Measurements from ENCODE around the gene FEZ2.

Gene FEZ2

DNA sequence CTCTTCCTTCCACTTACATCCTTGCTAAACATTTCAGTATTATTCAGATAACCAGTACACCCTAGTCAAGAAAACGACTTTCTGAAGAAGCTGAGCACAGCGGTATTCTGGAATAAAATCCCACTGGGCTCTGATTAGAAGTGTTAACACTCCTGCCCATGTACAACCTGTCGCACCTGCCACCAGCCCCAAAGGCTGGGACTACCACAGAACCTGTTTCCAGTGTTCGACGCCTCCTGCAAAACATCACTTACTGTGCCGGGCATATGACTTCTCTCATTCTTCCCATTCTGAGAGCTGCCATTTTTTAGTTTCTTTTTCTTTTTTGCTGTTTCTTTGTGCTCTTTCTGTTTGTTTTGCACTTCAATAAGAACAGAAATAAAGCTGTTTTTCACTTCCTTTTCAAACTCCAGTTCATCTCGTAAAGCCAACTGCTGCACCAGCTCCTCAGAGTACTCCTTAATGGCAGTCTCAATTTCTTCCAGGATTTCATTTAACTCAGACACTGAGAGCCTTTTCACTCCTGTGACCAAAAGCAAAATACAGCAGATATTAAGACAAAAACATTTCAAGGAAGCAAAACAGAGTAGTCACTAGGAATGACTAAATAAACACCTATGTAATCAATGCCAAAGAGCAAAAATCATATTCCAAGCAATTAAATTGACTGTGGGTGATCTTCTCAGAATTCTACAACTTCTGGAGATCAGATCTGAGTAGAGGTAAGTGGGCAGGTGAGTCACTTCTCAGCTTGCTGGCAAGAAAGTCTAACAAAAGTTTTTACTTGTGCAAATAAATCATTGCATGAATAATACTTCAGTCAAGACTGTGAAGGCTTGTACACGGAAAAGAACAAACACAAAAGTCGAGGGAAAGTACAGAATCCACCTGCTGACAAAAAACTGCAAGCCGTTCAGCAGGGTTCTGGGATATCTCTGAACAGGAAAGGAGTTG is 19.3 kb downstream of the FEZ2 start:
- H3K4me1 ChIP-seq = no peaks in the 10 kb centered on the region
- H3K4me3 ChIP-seq (ENCODE audit: low read depth, low read length) = no peak overlapping the region
- H2AFZ ChIP-seq = no peak overlapping the region
- TF ChIP-seq CTCF (IDR thresholded peaks at IDR 0.05) = no peak
- no peaks in the 10 kb centered on the region for H3K9me3 ChIP-seq (ENCODE audit: control insufficient read depth, low read length)
- no peaks in the 10 kb centered on the region for H3K27me3 ChIP-seq (ENCODE audit: control insufficient read depth, insufficient read depth, low read length)
- no peaks in the 10 kb centered on the region for H3K36me3 ChIP-seq (ENCODE audit: control insufficient read depth, insufficient read depth, low read length)
- no peak overlapping the region for H3K27ac ChIP-seq
- no peak overlapping the region for H3K9ac ChIP-seq
- no peak overlapping the region for H3K4me2 ChIP-seq (ENCODE audit: low read length)
- no peaks in the 10 kb centered on the region for H3K79me2 ChIP-seq

DNA sequence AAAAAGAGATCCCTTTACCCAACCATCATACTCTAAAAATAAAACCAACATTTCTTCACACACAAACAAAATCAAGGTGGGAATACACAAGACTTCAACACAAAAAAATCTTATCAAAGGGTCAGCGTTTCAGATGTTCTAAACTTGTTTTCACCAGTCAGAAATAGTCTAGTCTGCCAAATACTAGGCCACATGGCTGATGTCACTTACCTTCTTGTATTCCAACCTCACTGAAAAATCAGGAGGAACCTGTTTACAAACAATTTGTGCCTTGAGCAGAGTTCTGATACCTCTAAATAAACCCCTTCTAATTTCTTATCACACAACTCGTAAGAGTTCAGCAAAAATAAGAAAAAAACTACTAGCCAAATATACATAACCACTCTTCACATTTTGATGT is 20.1 kb downstream of the FEZ2 start:
- Histone ChIP-seq H3K27me3 (ENCODE audit: control insufficient read depth, insufficient read depth, low read length) (no peaks in the 10 kb centered on the region), H3K36me3 (ENCODE audit: control insufficient read depth, insufficient read depth, low read length) (no peaks in the 10 kb centered on the region), H3K4me2 (ENCODE audit: low read length) (no peak overlapping the region), H3K79me2 (no peaks in the 10 kb centered on the region), H3K9ac (no peak overlapping the region), H3K9me3 (ENCODE audit: control insufficient read depth, low read length) (no peaks in the 10 kb centered on the region), H3K4me3 (ENCODE audit: low read depth, low read length) (no peak overlapping the region), H3K4me1 (no peaks in the 10 kb centered on the region), H3K27ac (no peak overlapping the region), H2AFZ (no peak overlapping the region)
- TF ChIP-seq CTCF (IDR thresholded peaks at IDR 0.05) = no peak

DNA sequence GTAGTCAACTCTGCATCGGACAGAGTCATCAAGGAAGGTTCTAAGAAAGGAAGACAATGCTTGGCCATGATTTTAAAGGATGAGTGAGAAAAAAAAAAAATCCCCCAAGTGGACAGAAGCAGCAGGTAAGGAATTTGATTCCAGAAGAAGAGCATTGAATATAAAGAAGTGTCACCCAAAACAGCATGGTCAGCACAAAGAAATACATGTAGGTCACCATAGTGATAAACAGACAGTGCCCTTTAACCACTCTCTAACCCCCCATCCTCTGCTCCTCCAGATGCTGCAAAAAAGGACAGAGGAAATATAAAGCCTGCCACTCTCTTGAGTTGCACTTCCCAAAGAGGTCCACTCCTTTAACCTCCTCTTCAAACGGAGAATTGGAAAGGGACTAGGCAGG is 23.4 kb downstream of the FEZ2 start:
- Histone ChIP-seq H3K9me3 (ENCODE audit: control insufficient read depth, low read length) (no peaks in the 10 kb centered on the region), H3K79me2 (no peaks in the 10 kb centered on the region), H3K27ac (no peak overlapping the region), H3K27me3 (ENCODE audit: control insufficient read depth, insufficient read depth, low read length) (no peaks in the 10 kb centered on the region), H3K4me3 (ENCODE audit: low read depth, low read length) (no peak overlapping the region), H2AFZ (no peak overlapping the region), H3K9ac (no peak overlapping the region), H3K4me1 (no peaks in the 10 kb centered on the region), H3K4me2 (ENCODE audit: low read length) (no peak overlapping the region), H3K36me3 (ENCODE audit: control insufficient read depth, insufficient read depth, low read length) (no peaks in the 10 kb centered on the region)
- no peak for TF ChIP-seq CTCF (IDR thresholded peaks at IDR 0.05)

DNA sequence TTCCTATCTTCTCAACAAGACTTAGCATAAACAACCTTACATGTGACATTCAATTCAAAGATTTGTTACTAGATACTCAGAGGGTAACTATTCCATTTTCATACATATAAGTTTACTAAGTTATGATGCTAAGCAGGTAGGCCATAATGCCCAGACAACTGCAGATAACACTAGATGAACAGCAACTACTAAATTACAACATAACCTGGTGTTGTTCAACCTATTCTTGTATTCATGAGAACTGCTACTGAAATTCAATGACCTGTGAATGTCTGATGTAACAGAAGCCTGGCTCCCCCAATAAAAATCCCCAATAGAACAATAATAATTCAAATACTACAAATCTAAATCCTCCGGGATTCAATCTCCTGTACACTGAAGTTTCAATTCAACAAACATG is 24.8 kb downstream of the FEZ2 start:
- H3K36me3 ChIP-seq (ENCODE audit: control insufficient read depth, insufficient read depth, low read length) = no peaks in the 10 kb centered on the region
- no peak overlapping the region for H2AFZ ChIP-seq
- H3K4me1 ChIP-seq = no peaks in the 10 kb centered on the region
- H3K4me2 ChIP-seq (ENCODE audit: low read length) = no peak overlapping the region
- H3K4me3 ChIP-seq (ENCODE audit: low read depth, low read length) = no peak overlapping the region
- H3K79me2 ChIP-seq = no peaks in the 10 kb centered on the region
- no peaks in the 10 kb centered on the region for H3K9me3 ChIP-seq (ENCODE audit: control insufficient read depth, low read length)
- no peak overlapping the region for H3K9ac ChIP-seq
- TF ChIP-seq CTCF (IDR thresholded peaks at IDR 0.05) = no peak
- no peaks in the 10 kb centered on the region for H3K27me3 ChIP-seq (ENCODE audit: control insufficient read depth, insufficient read depth, low read length)
- H3K27ac ChIP-seq = no peak overlapping the region

- Histone ChIP-seq H3K9me3 (ENCODE audit: control insufficient read depth, low read length) (no peaks in the 10 kb centered on the region), H3K9ac (no peak overlapping the region), H3K4me3 (ENCODE audit: low read depth, low read length) (no peak overlapping the region), H2AFZ (no peak overlapping the region), H3K4me2 (ENCODE audit: low read length) (no peak overlapping the region), H3K4me1 (no peaks in the 10 kb centered on the region), H3K27ac (no peak overlapping the region), H3K36me3 (ENCODE audit: control insufficient read depth, insufficient read depth, low read length) (no peaks in the 10 kb centered on the region), H3K79me2 (no peaks in the 10 kb centered on the region), H3K27me3 (ENCODE audit: control insufficient read depth, insufficient read depth, low read length) (no peaks in the 10 kb centered on the region)
- TF ChIP-seq CTCF (IDR thresholded peaks at IDR 0.05) = no peak
Observed at GRCh38 chr2:36572719-36573059, 25.3 kb downstream of the FEZ2 start.

Measured in parathyroid adenoma (tissue), 2 donors.